Measurements from ENCODE around the gene DHX15. TPM values are rescaled to one million over a fixed set of nuclear protein-coding genes. Genes with fewer than 3 reads are reported as not detected.
"Not testable (repeated sequence)": the region's sequence is repeated elsewhere in the genome, so short reads cannot be mapped to it uniquely, and the experiment has no call there.

Gene DHX15
- total RNA-seq, 1 donor from 2014 or later, result 93.2 TPM

- DNase-seq (no peak), ATAC-seq (no peak)
- Histone ChIP-seq H3K36me3 (no peaks in the 10 kb centered on the region), H3K4me1 (no peaks in the 10 kb centered on the region), H3K27ac (no peak overlapping the region), H3K4me3 (no peak overlapping the region), H3K9me3 (no peaks in the 10 kb centered on the region), H3K27me3 (ENCODE audit: low read depth) (no peaks in the 10 kb centered on the region)
- TF ChIP-seq CTCF (IDR thresholded peaks at IDR 0.05), result no peak
- intact Hi-C loops (cut with DNase I), result no loop called here
Measured at GRCh38 chr4:24510091-24510490, 74.3 kb downstream of the DHX15 start.

- intact Hi-C loops (cut with DNase I), result no loop called here
- DNase-seq, result no peak
- TF ChIP-seq CTCF (IDR thresholded peaks at IDR 0.05), result no peak
Measured at GRCh38 chr4:24508541-24508940, 75.8 kb downstream of the DHX15 start.

GRCh38 chr4:24507439-24507838 lies 76.9 kb downstream of the DHX15 start:
- H3K27ac ChIP-seq, result no peak overlapping the region
- no peaks in the 10 kb centered on the region for H3K27me3 ChIP-seq (ENCODE audit: low read depth)
- no peak for TF ChIP-seq CTCF (IDR thresholded peaks at IDR 0.05)
- ATAC-seq (no peak), DNase-seq (no peak)
- intact Hi-C loops (cut with DNase I), result no loop called here
- no peaks in the 10 kb centered on the region for H3K4me1 ChIP-seq
- H3K9me3 ChIP-seq, result no peaks in the 10 kb centered on the region
- H3K4me3 ChIP-seq, result no peak overlapping the region
- H3K36me3 ChIP-seq, result no peaks in the 10 kb centered on the region

More at GRCh38 chr4:24508541-24508940, 75.8 kb downstream of the DHX15 start:
- H3K36me3 ChIP-seq, result no peaks in the 10 kb centered on the region
- no peak for ATAC-seq
- H3K27ac ChIP-seq, result no peak overlapping the region
- H3K9me3 ChIP-seq, result no peaks in the 10 kb centered on the region
- no peaks in the 10 kb centered on the region for H3K4me1 ChIP-seq
- H3K4me3 ChIP-seq, result no peak overlapping the region
- H3K27me3 ChIP-seq (ENCODE audit: low read depth), result no peaks in the 10 kb centered on the region

GRCh38 chr4:24503090-24503489 lies 81.3 kb downstream of the DHX15 start:
- H3K36me3 ChIP-seq; intact Hi-C loops (cut with DNase I); H3K27ac ChIP-seq; H3K9me3 ChIP-seq; DNase-seq; H3K4me3 ChIP-seq; H3K4me1 ChIP-seq; ATAC-seq; H3K27me3 ChIP-seq (ENCODE audit: low read depth): not testable (repeated sequence)

GRCh38 chr4:24497221-24497620 lies 87.1 kb downstream of the DHX15 start:
- H3K4me1 ChIP-seq, result no peaks in the 10 kb centered on the region
- intact Hi-C loops (cut with DNase I), result no loop called here
- H3K9me3 ChIP-seq, result no peaks in the 10 kb centered on the region
- no peak for TF ChIP-seq CTCF (IDR thresholded peaks at IDR 0.05)
- no peak overlapping the region for H3K27ac ChIP-seq
- no peaks in the 10 kb centered on the region for H3K27me3 ChIP-seq (ENCODE audit: low read depth)
- DNase-seq (no peak), ATAC-seq (no peak)
- no peaks in the 10 kb centered on the region for H3K36me3 ChIP-seq
- H3K4me3 ChIP-seq, result no peak overlapping the region

GRCh38 chr4:24496597-24496996 lies 87.8 kb downstream of the DHX15 start:
- no peaks in the 10 kb centered on the region for H3K9me3 ChIP-seq
- intact Hi-C loops (cut with DNase I), result no loop called here
- H3K36me3 ChIP-seq, result no peaks in the 10 kb centered on the region
- H3K27me3 ChIP-seq (ENCODE audit: low read depth), result no peaks in the 10 kb centered on the region
- H3K27ac ChIP-seq, result no peak overlapping the region
- ATAC-seq (no peak), DNase-seq (no peak)
- no peak for TF ChIP-seq CTCF (IDR thresholded peaks at IDR 0.05)
- H3K4me3 ChIP-seq, result no peak overlapping the region
- H3K4me1 ChIP-seq, result no peaks in the 10 kb centered on the region
